HG02678 (cell line): Measurements from ENCODE around the gene ZNF366.
A peak's percentile ranks its signal among the peaks of the same experiment; 100 is the strongest.

Source experiments
- ATAC-seq: cut with Tn5 transposase; IDR thresholded peaks from one replicate; pipeline ENCODE4 v1.9.1; 2021; ENCODE audit warnings: mild to moderate bottlenecking, moderate library complexity; ENCODE audit not compliant: unreplicated experiment

ZNF366 gene

GRCh38 chr5:72445969-72446368 lies 61.2 kb downstream of the ZNF366 start:
- ATAC-seq: no peak

GRCh38 chr5:72443883-72444282 lies 63.3 kb downstream of the ZNF366 start:
- ATAC-seq: no peak

GRCh38 chr5:72441862-72442540 lies 65.2 kb downstream of the ZNF366 start:
- ATAC-seq: no peak

GRCh38 chr5:72441094-72441723 lies 66.0 kb downstream of the ZNF366 start:
- peak; percentile 52 for ATAC-seq

GRCh38 chr5:72440207-72440638 lies 67.0 kb downstream of the ZNF366 start:
- peak; percentile 61 for ATAC-seq

GRCh38 chr5:72439192-72439591 lies 68.0 kb downstream of the ZNF366 start:
- ATAC-seq: no peak

- ATAC-seq: no peak
Measured at GRCh38 chr5:72438141-72438540, 69.1 kb downstream of the ZNF366 start.

GRCh38 chr5:72436796-72437471 lies 70.3 kb downstream of the ZNF366 start:
- no peak for ATAC-seq

GRCh38 chr5:72434781-72435437 lies 72.3 kb downstream of the ZNF366 start:
- no peak for ATAC-seq

- no peak for ATAC-seq
Measured at GRCh38 chr5:72434056-72434780, 73.0 kb downstream of the ZNF366 start.

- ATAC-seq: no peak
Measured at GRCh38 chr5:72433522-72433921, 73.7 kb downstream of the ZNF366 start.

- no peak for ATAC-seq
Measured at GRCh38 chr5:72428669-72429068, 78.5 kb downstream of the ZNF366 start.

GRCh38 chr5:72427488-72428437 lies 79.4 kb downstream of the ZNF366 start:
- no peak for ATAC-seq

- no peak for ATAC-seq
Measured at GRCh38 chr5:72427016-72427415, 80.2 kb downstream of the ZNF366 start.

- ATAC-seq: no peak
Measured at GRCh38 chr5:72426019-72426418, 81.2 kb downstream of the ZNF366 start.

- no peak for ATAC-seq
Measured at GRCh38 chr5:72418271-72418670, 88.9 kb downstream of the ZNF366 start.

- no peak for ATAC-seq
Measured at GRCh38 chr5:72417333-72418062, 89.7 kb downstream of the ZNF366 start.

GRCh38 chr5:72415616-72416325 lies 91.4 kb downstream of the ZNF366 start:
- no peak for ATAC-seq
